Inferior parietal cortex (tissue), 1 donor: ENCODE results near the gene PMEPA1.
A peak's percentile ranks its signal among the peaks of the same experiment; 100 is the strongest.

Experiments
- DNase-seq: peaks from one replicate; pipeline ENCODE4 v3.0.0-alpha.2; 2016; ENCODE audit errors: extremely low spot score

PMEPA1 gene

GRCh38 chr20:57622579-57623381, 87.0 kb downstream of the PMEPA1 start:
- no peak for DNase-seq

- no peak for DNase-seq
These were observed 87.6 kb downstream of the PMEPA1 start for GRCh38 chr20:57622201-57622570.

GRCh38 chr20:57621421-57622200, 88.2 kb downstream of the PMEPA1 start:
- DNase-seq: no peak

- no peak for DNase-seq
These were observed 88.8 kb downstream of the PMEPA1 start for GRCh38 chr20:57620999-57621398.

- no peak for DNase-seq
These were observed 89.4 kb downstream of the PMEPA1 start, which contains the start of gene ZBP1 for GRCh38 chr20:57620274-57620990. ZBP1 (minus strand) TSS chr20:57620426; CDS start chr20:57620295, 131 bp downstream.

GRCh38 chr20:57619051-57619831, 90.6 kb downstream of the PMEPA1 start:
- no peak for DNase-seq

- no peak for DNase-seq
These were observed 91.1 kb downstream of the PMEPA1 start for GRCh38 chr20:57618764-57619050.

GRCh38 chr20:57618091-57618763, 91.6 kb downstream of the PMEPA1 start:
- no peak for DNase-seq

- no peak for DNase-seq
These were observed 92.6 kb downstream of the PMEPA1 start for GRCh38 chr20:57617079-57617795.

- no peak for DNase-seq
These were observed 93.5 kb downstream of the PMEPA1 start for GRCh38 chr20:57616143-57616951.

GRCh38 chr20:57615445-57615811, 94.4 kb downstream of the PMEPA1 start:
- DNase-seq: no peak

GRCh38 chr20:57614490-57615444, 95.0 kb downstream of the PMEPA1 start:
- DNase-seq: no peak

GRCh38 chr20:57613481-57613921, 96.3 kb downstream of the PMEPA1 start:
- DNase-seq: no peak

- DNase-seq: no peak
These were observed 96.9 kb downstream of the PMEPA1 start for GRCh38 chr20:57612916-57613315.

- DNase-seq: no peak
These were observed 97.4 kb downstream of the PMEPA1 start for GRCh38 chr20:57612436-57612835.

GRCh38 chr20:57611586-57612311, 98.1 kb downstream of the PMEPA1 start:
- DNase-seq: peak; percentile 13

- DNase-seq: no peak
These were observed 99.4 kb downstream of the PMEPA1 start for GRCh38 chr20:57610261-57610952.
